ENCODE data around the gene MDN1.
"Not testable (repeated sequence)": the region's sequence is repeated elsewhere in the genome, so short reads cannot be mapped to it uniquely, and the experiment has no call there.

MDN1 gene

DNA sequence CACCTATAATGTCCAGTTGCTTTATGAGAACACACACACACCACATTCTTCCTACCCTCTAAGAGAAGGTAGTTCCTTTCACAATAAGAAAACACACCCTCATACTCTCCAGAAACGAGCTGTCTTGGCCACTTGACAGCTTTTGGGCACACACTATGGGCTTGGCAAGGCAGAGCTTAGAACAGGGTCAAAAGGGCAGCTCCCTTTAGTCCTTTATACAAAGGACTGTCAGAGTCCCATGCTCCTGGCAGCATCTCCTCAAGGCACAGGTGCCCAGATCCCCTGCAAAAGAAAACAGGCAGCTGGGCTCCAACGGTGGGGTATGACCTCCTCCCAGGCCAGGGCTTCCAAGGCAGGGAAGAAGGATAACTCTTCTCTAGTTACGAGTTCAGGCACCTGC lies 176.2 kb downstream of the MDN1 start:
- peaks cover 64% of the 10 kb centered on the region for H3K36me3 ChIP-seq (ENCODE audit: control insufficient read depth, low read depth, low read length)
- H3K9ac ChIP-seq (ENCODE audit: low read length), result no peak overlapping the region
- H3K4me3 ChIP-seq (ENCODE audit: low read length), result no peak overlapping the region
- H3K27ac ChIP-seq (ENCODE audit: low read length), result no peak overlapping the region
- peaks cover 7% of the 10 kb centered on the region for H3K4me1 ChIP-seq (ENCODE audit: control insufficient read depth, low read depth, low read length)
- no peaks in the 10 kb centered on the region for H3K27me3 ChIP-seq (ENCODE audit: control insufficient read depth, insufficient read depth, low read length)
- H3K9me3 ChIP-seq (ENCODE audit: control insufficient read depth, low read depth, low read length), result no peaks in the 10 kb centered on the region

DNA sequence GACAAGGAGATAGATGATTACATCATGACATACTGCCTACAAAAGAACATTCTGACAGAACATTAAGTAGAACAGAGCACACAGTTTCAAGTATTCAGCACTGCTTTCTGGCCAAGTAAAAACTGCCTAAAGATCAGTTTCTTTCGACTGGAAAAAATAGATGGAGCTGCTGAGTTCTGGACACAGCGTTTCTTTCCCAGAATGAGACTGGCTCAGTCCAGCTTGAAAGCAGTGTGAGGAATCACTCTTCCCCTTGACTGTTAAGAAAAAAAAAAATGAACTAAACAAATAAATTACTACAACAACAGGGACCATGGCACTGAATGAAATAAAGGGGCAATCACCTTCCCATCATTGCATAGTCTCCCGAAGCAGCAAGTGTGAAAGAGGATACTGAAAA lies 176.6 kb downstream of the MDN1 start:
- peaks cover 59% of the 10 kb centered on the region for H3K36me3 ChIP-seq (ENCODE audit: control insufficient read depth, low read depth, low read length)
- H3K27ac ChIP-seq (ENCODE audit: low read length), result no peak overlapping the region

GRCh38 chr6:89641581-89641980 lies 178.0 kb downstream of the MDN1 start:
- not testable (repeated sequence) for H3K9ac ChIP-seq (ENCODE audit: low read length); H3K4me3 ChIP-seq (ENCODE audit: low read length); H3K27me3 ChIP-seq (ENCODE audit: control insufficient read depth, insufficient read depth, low read length); H3K9me3 ChIP-seq (ENCODE audit: control insufficient read depth, low read depth, low read length); H3K27ac ChIP-seq (ENCODE audit: low read length)
- Histone ChIP-seq H3K36me3 (ENCODE audit: control insufficient read depth, low read depth, low read length) (peaks cover 51% of the 10 kb centered on the region), H3K4me1 (ENCODE audit: control insufficient read depth, low read depth, low read length) (peaks cover 14% of the 10 kb centered on the region)

More for the DNA sequence above, 176.6 kb downstream of the MDN1 start:
- peaks cover 9% of the 10 kb centered on the region for H3K4me1 ChIP-seq (ENCODE audit: control insufficient read depth, low read depth, low read length)
- H3K27me3 ChIP-seq (ENCODE audit: control insufficient read depth, insufficient read depth, low read length), result no peaks in the 10 kb centered on the region
- no peak overlapping the region for H3K9ac ChIP-seq (ENCODE audit: low read length)
- no peak overlapping the region for H3K4me3 ChIP-seq (ENCODE audit: low read length)
- no peaks in the 10 kb centered on the region for H3K9me3 ChIP-seq (ENCODE audit: control insufficient read depth, low read depth, low read length)

- H3K27me3 ChIP-seq (ENCODE audit: control insufficient read depth, insufficient read depth, low read length), result no peaks in the 10 kb centered on the region
- no peak overlapping the region for H3K9ac ChIP-seq (ENCODE audit: low read length)
- H3K36me3 ChIP-seq (ENCODE audit: control insufficient read depth, low read depth, low read length), result peaks cover 49% of the 10 kb centered on the region
- no peak overlapping the region for H3K4me3 ChIP-seq (ENCODE audit: low read length)
- H3K4me1 ChIP-seq (ENCODE audit: control insufficient read depth, low read depth, low read length), result peaks cover 14% of the 10 kb centered on the region
- no peak overlapping the region for H3K27ac ChIP-seq (ENCODE audit: low read length)
- H3K9me3 ChIP-seq (ENCODE audit: control insufficient read depth, low read depth, low read length), result no peaks in the 10 kb centered on the region
Observed at GRCh38 chr6:89640804-89641203, 178.8 kb downstream of the MDN1 start.

GRCh38 chr6:89638320-89639195 lies 181.0 kb downstream of the MDN1 start, which contains the start of gene LYRM2:
Gene LYRM2 (minus strand): TSS chr6:89638747. CDS start chr6:89638716, 31 bp downstream.
- Histone ChIP-seq H3K9me3 (ENCODE audit: control insufficient read depth, low read depth, low read length) (no peaks in the 10 kb centered on the region), H3K4me1 (ENCODE audit: control insufficient read depth, low read depth, low read length) (peaks cover 14% of the 10 kb centered on the region), H3K27me3 (ENCODE audit: control insufficient read depth, insufficient read depth, low read length) (no peaks in the 10 kb centered on the region), H3K9ac (ENCODE audit: low read length) (peak within 1 kb of the TSS; percentile 77), H3K36me3 (ENCODE audit: control insufficient read depth, low read depth, low read length) (peaks cover 33% of the 10 kb centered on the region), H3K27ac (ENCODE audit: low read length) (peak within 1 kb of the TSS; percentile 81), H3K4me3 (ENCODE audit: low read length) (peak within 1 kb of the TSS; percentile 95)

GRCh38 chr6:89637960-89638319 lies 181.7 kb downstream of the MDN1 start:
- Histone ChIP-seq H3K4me1 (ENCODE audit: control insufficient read depth, low read depth, low read length) (peaks cover 14% of the 10 kb centered on the region), H3K27ac (ENCODE audit: low read length) (peak overlapping the region; percentile 81), H3K9me3 (ENCODE audit: control insufficient read depth, low read depth, low read length) (no peaks in the 10 kb centered on the region), H3K9ac (ENCODE audit: low read length) (peak overlapping the region; percentile 77), H3K27me3 (ENCODE audit: control insufficient read depth, insufficient read depth, low read length) (no peaks in the 10 kb centered on the region), H3K4me3 (ENCODE audit: low read length) (peak overlapping the region; percentile 95), H3K36me3 (ENCODE audit: control insufficient read depth, low read depth, low read length) (peaks cover 27% of the 10 kb centered on the region)

- not testable (repeated sequence) for H3K27me3 ChIP-seq (ENCODE audit: control insufficient read depth, insufficient read depth, low read length); H3K9ac ChIP-seq (ENCODE audit: low read length); H3K4me3 ChIP-seq (ENCODE audit: low read length); H3K27ac ChIP-seq (ENCODE audit: low read length); H3K9me3 ChIP-seq (ENCODE audit: control insufficient read depth, low read depth, low read length)
- Histone ChIP-seq H3K36me3 (ENCODE audit: control insufficient read depth, low read depth, low read length) (peaks cover 18% of the 10 kb centered on the region), H3K4me1 (ENCODE audit: control insufficient read depth, low read depth, low read length) (peaks cover 14% of the 10 kb centered on the region)
Observed at GRCh38 chr6:89636412-89636811, 183.2 kb downstream of the MDN1 start.

DNA sequence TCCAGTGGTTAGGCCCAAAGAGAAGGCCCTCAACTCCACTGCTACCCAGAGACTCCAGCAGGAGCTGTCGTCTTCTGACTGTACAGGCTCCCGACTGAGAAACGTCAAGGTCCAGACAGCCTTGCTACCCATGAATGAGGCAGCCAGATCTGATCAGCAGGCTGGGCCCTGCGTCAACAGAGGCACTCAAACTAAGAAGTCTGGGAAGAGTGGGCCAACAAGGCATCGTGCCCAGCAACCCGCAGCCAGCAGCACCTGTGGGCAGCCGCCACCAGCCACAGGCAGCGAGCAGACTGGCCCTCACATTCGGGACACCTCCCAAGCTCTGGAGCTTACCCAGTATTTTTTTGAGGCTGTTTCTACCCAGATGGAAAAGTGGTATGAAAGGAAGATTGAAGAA lies 189.1 kb downstream of the MDN1 start:
- Histone ChIP-seq H3K4me1 (ENCODE audit: control insufficient read depth, low read depth, low read length) (no peaks in the 10 kb centered on the region), H3K27ac (ENCODE audit: low read length) (no peak overlapping the region)

GRCh38 chr6:89623749-89624148 lies 195.8 kb downstream of the MDN1 start:
- Histone ChIP-seq H3K27me3 (ENCODE audit: control insufficient read depth, insufficient read depth, low read length) (no peaks in the 10 kb centered on the region), H3K27ac (ENCODE audit: low read length) (no peak overlapping the region), H3K4me3 (ENCODE audit: low read length) (no peak overlapping the region), H3K4me1 (ENCODE audit: control insufficient read depth, low read depth, low read length) (no peaks in the 10 kb centered on the region), H3K9ac (ENCODE audit: low read length) (no peak overlapping the region), H3K9me3 (ENCODE audit: control insufficient read depth, low read depth, low read length) (no peaks in the 10 kb centered on the region), H3K36me3 (ENCODE audit: control insufficient read depth, low read depth, low read length) (no peaks in the 10 kb centered on the region)

More for the DNA sequence above, 189.1 kb downstream of the MDN1 start:
- Histone ChIP-seq H3K4me3 (ENCODE audit: low read length) (no peak overlapping the region), H3K36me3 (ENCODE audit: control insufficient read depth, low read depth, low read length) (peaks cover 9% of the 10 kb centered on the region), H3K9me3 (ENCODE audit: control insufficient read depth, low read depth, low read length) (no peaks in the 10 kb centered on the region), H3K27me3 (ENCODE audit: control insufficient read depth, insufficient read depth, low read length) (no peaks in the 10 kb centered on the region), H3K9ac (ENCODE audit: low read length) (no peak overlapping the region)

DNA sequence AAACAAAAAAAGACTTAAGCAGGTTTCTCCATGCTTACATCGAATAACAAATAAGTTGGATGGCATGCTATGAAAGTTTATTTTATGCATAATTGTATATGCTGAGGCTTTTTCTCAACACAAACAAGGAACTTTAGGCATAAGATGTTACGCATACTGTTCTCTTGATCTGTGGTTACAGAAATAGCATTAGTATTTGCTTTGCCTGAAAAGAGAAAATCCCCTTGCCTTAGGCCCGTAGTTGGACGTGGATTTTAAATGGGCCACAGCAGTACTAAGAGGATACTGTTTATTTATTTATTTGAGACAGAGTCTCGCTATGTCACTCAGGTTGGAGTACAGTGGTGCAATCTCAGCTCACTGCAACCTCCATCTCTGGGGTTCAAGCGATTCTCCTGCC lies 200.0 kb downstream of the MDN1 start:
- H3K9ac ChIP-seq (ENCODE audit: low read length), result no peak overlapping the region
- no peak overlapping the region for H3K4me3 ChIP-seq (ENCODE audit: low read length)
- no peaks in the 10 kb centered on the region for H3K27me3 ChIP-seq (ENCODE audit: control insufficient read depth, insufficient read depth, low read length)
- H3K27ac ChIP-seq (ENCODE audit: low read length), result no peak overlapping the region
- no peaks in the 10 kb centered on the region for H3K4me1 ChIP-seq (ENCODE audit: control insufficient read depth, low read depth, low read length)
- H3K36me3 ChIP-seq (ENCODE audit: control insufficient read depth, low read depth, low read length), result no peaks in the 10 kb centered on the region
- no peaks in the 10 kb centered on the region for H3K9me3 ChIP-seq (ENCODE audit: control insufficient read depth, low read depth, low read length)

DNA sequence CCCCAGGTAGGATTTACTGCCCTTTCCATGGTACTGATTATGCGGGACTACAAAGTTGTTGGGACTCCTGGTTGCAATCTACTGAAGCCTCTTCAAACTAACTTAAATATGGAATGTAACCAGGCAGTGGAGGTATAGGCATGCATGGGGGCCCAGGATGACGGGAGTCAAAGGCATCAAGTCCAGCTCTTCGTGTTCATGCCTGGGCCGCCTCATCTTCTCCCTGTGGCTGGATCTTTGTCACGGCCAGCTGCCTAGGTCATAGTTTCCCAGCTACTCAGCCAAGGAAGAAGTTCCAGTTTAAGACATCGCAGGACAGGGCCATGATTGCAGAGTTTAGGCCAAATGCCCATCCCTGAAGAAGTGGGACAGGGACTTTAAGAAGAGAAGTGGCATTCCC lies 201.6 kb downstream of the MDN1 start:
- Histone ChIP-seq H3K27ac (ENCODE audit: low read length) (no peak overlapping the region), H3K36me3 (ENCODE audit: control insufficient read depth, low read depth, low read length) (no peaks in the 10 kb centered on the region), H3K4me1 (ENCODE audit: control insufficient read depth, low read depth, low read length) (no peaks in the 10 kb centered on the region), H3K27me3 (ENCODE audit: control insufficient read depth, insufficient read depth, low read length) (no peaks in the 10 kb centered on the region), H3K9ac (ENCODE audit: low read length) (no peak overlapping the region), H3K9me3 (ENCODE audit: control insufficient read depth, low read depth, low read length) (no peaks in the 10 kb centered on the region), H3K4me3 (ENCODE audit: low read length) (no peak overlapping the region)

GRCh38 chr6:89616531-89616930 lies 203.1 kb downstream of the MDN1 start:
- no peaks in the 10 kb centered on the region for H3K36me3 ChIP-seq (ENCODE audit: control insufficient read depth, low read depth, low read length)
- no peak overlapping the region for H3K4me3 ChIP-seq (ENCODE audit: low read length)
- no peak overlapping the region for H3K27ac ChIP-seq (ENCODE audit: low read length)
- H3K9me3 ChIP-seq (ENCODE audit: control insufficient read depth, low read depth, low read length), result no peaks in the 10 kb centered on the region
- H3K4me1 ChIP-seq (ENCODE audit: control insufficient read depth, low read depth, low read length), result no peaks in the 10 kb centered on the region
- no peak overlapping the region for H3K9ac ChIP-seq (ENCODE audit: low read length)
- H3K27me3 ChIP-seq (ENCODE audit: control insufficient read depth, insufficient read depth, low read length), result no peaks in the 10 kb centered on the region

Measured in iPS-18a (cell line).